GM06990 (cell line): ENCODE measurements around the gene PPP1R8.

Source experiments
- DNase-seq: peaks from one replicate; pipeline ENCODE4 v3.0.0-alpha.2; 2011; ENCODE audit not compliant: insufficient read length; ENCODE audit errors: extremely low read depth
- H3K27me3 ChIP-seq: replicated peaks from 2 replicates; pipeline ENCODE4 v1.6.0; 2011; ENCODE audit warnings: low read length; ENCODE audit not compliant: control insufficient read depth, insufficient read depth
- H3K36me3 ChIP-seq: 2 replicates; pipeline ENCODE4 v1.5.1; 2011; ENCODE audit warnings: low read length; ENCODE audit not compliant: control insufficient read depth, insufficient read depth
- H3K4me3 ChIP-seq: replicated peaks from 2 replicates; pipeline ENCODE4 v1.5.1; 2011; ENCODE audit warnings: low read depth, mild to moderate bottlenecking, control low read depth, low read length
- CTCF ChIP-seq: IDR thresholded peaks from 2 replicates; pipeline ENCODE4 v1.5.1; 2011; ENCODE audit warnings: low read length, control low read depth, mild to moderate bottlenecking, inconsistent platforms; ENCODE audit not compliant: insufficient read depth, poor library complexity, severe bottlenecking

The PPP1R8 gene

GRCh38 chr1:27884006-27884954, 53.7 kb downstream of the PPP1R8 start:
- H3K4me3 ChIP-seq = no peak overlapping the region
- peaks cover 42% of the 10 kb centered on the region for H3K36me3 ChIP-seq

GRCh38 chr1:27885114-27885528, 54.5 kb downstream of the PPP1R8 start:
- Histone ChIP-seq H3K27me3 (no peaks in the 10 kb centered on the region), H3K36me3 (peaks cover 35% of the 10 kb centered on the region), H3K4me3 (no peak overlapping the region)
- no peak for DNase-seq
- TF ChIP-seq CTCF = no peak

More at GRCh38 chr1:27884006-27884954, 53.7 kb downstream of the PPP1R8 start:
- no peaks in the 10 kb centered on the region for H3K27me3 ChIP-seq
- peak; percentile 71 for DNase-seq
- no peak for TF ChIP-seq CTCF

- Histone ChIP-seq H3K4me3 (no peak overlapping the region), H3K27me3 (no peaks in the 10 kb centered on the region), H3K36me3 (peaks cover 33% of the 10 kb centered on the region)
- no peak for DNase-seq
- no peak for TF ChIP-seq CTCF
These were observed 55.2 kb downstream of the PPP1R8 start for GRCh38 chr1:27885621-27886352.

GRCh38 chr1:27886353-27886679, 55.7 kb downstream of the PPP1R8 start:
- TF ChIP-seq CTCF = no peak
- H3K27me3 ChIP-seq = no peaks in the 10 kb centered on the region
- DNase-seq = no peak
- no peak overlapping the region for H3K4me3 ChIP-seq
- H3K36me3 ChIP-seq = peaks cover 33% of the 10 kb centered on the region

GRCh38 chr1:27886744-27887143, 56.2 kb downstream of the PPP1R8 start:
- Histone ChIP-seq H3K36me3 (peaks cover 32% of the 10 kb centered on the region), H3K4me3 (no peak overlapping the region)
- DNase-seq = no peak

More at GRCh38 chr1:27886744-27887143, 56.2 kb downstream of the PPP1R8 start:
- H3K27me3 ChIP-seq = no peaks in the 10 kb centered on the region
- no peak for TF ChIP-seq CTCF
